A673 (cell line): ENCODE results near the gene TM4SF1. TPM values are rescaled to one million over a fixed set of nuclear protein-coding genes. Genes with fewer than 3 reads are reported as not detected.
"Not testable (repeated sequence)": the region's sequence is repeated elsewhere in the genome, so short reads cannot be mapped to it uniquely, and the experiment has no call there.

ENCODE experiments used
- BruUV-seq: library from RNA; stranded (reverse); fragments of 400-500 nt; replicated peaks from 2 replicates; lab custom pipeline; 2021; lab: Mats Ljungman, UMichigan
- CTCF ChIA-PET: fragments of 300-600 bp; sonication (Branson Sonifier 250); formaldehyde crosslinking; loops from one replicate; lab custom pipeline; 2022; ENCODE audit warnings: antibody characterized with exemption; lab: Charles Lee
- POLR2A ChIA-PET: fragments of 300-600 bp; sonication (Branson Sonifier 250); formaldehyde crosslinking; loops from one replicate; lab custom pipeline; 2022; ENCODE audit warnings: antibody characterized with exemption; ENCODE audit not compliant: low non-redundant PET; lab: Charles Lee
- DNase-seq: peaks from one replicate; pipeline ENCODE4 v3.0.0-alpha.2; 2015; ENCODE audit warnings: low spot score
- H3K27ac ChIP-seq: fragments of 200-600 bp; sonication (generic); 2 replicates; pipeline ENCODE4 v1.5.1; 2016; ENCODE audit warnings: mixed run types, low read depth, mild to moderate bottlenecking, mixed read lengths, antibody characterized with exemption, low read length; ENCODE audit not compliant: poor library complexity, severe bottlenecking
- H3K27me3 ChIP-seq: fragments of 200-600 bp; sonication (generic); replicated peaks from 2 replicates; pipeline ENCODE4 v1.6.1; 2017; ENCODE audit warnings: mixed run types, low read depth, mild to moderate bottlenecking, mixed read lengths, antibody characterized with exemption, low read length; ENCODE audit not compliant: insufficient read depth, poor library complexity
- H3K36me3 ChIP-seq: fragments of 200-600 bp; sonication (generic); 2 replicates; pipeline ENCODE4 v1.6.1; 2016; ENCODE audit warnings: mixed run types, mild to moderate bottlenecking, mixed read lengths, antibody characterized with exemption, low read length; ENCODE audit not compliant: insufficient read depth, poor library complexity, severe bottlenecking
- H3K4me1 ChIP-seq: fragments of 200-600 bp; sonication (generic); 2 replicates; pipeline ENCODE4 v1.6.1; 2017; ENCODE audit warnings: mixed run types, mild to moderate bottlenecking, mixed read lengths, antibody characterized with exemption, low read length; ENCODE audit not compliant: insufficient read depth, poor library complexity, severe bottlenecking
- H3K4me3 ChIP-seq: fragments of 200-600 bp; sonication (generic); 2 replicates; pipeline ENCODE4 v1.5.1; 2016; ENCODE audit warnings: low read depth, mixed run types, mild to moderate bottlenecking, mixed read lengths, low read length; ENCODE audit not compliant: poor library complexity, severe bottlenecking
- H3K9me3 ChIP-seq: fragments of 200-600 bp; sonication (generic); 2 replicates; pipeline ENCODE4 v1.6.1; 2016; ENCODE audit warnings: mixed run types, low read depth, mild to moderate bottlenecking, mixed read lengths, antibody characterized with exemption, low read length; ENCODE audit not compliant: poor library complexity, severe bottlenecking
- EZH2 ChIP-seq: fragments of 200-600 bp; sonication (generic); IDR thresholded peaks from 2 replicates; pipeline ENCODE4 v1.6.1; 2017; ENCODE audit warnings: borderline replicate concordance, low read depth, mild to moderate bottlenecking, mixed read lengths, antibody characterized with exemption, low read length; ENCODE audit not compliant: poor library complexity, severe bottlenecking
- intact Hi-C: fragments of 100-400 bp; cut with micrococcal nuclease; formaldehyde crosslinking; loops from one replicate; pipeline ENCODE4 v1.10.0; 2022; ENCODE audit not compliant: unreplicated experiment
- total RNA-seq: library from RNA; stranded (reverse); gene quantifications from 2 replicates; pipeline ENCODE4 v1.2.3, GENCODE V29; 2021
- TF ChIP-seq, protein P1 (sequence below): fragments of 300-800, 200-600 bp; sonication (generic); conservative IDR thresholded peaks from 2 replicates; pipeline ENCODE4 v1.5.1; 2017; ENCODE audit warnings: low read depth, mild to moderate bottlenecking, antibody characterized with exemption, low read length, moderate library complexity, mixed read lengths

TM4SF1 gene
- total RNA-seq, 1 experiment from 2014 or later, result 0.28 TPM

DNA sequence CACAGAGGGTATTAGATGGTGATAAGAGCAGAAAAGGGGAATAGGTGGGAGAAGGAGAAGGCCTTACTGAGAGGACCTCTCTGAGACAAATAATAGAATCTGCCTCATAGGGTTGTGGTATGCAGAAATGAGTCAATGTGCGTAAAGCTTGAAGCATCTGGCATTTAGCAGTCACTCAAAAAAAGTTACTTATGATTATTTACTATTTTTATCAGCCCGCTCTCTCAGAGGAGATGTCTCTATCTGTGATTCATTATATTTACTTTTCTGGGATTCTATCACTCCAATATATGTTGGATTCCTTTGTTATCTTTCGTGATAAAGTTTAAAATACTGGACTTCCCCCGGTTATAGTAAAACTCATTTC is 4.6 kb upstream of the TM4SF1 start:
- BruUV-seq, result no TSS peak
- H3K4me1 ChIP-seq, result no peaks in the 10 kb centered on the region
- H3K27me3 ChIP-seq, result no peaks in the 10 kb centered on the region
- no peak overlapping the region for H3K4me3 ChIP-seq
- ChIA-PET POLR2A (no interaction called here), CTCF (no interaction called here)
- H3K27ac ChIP-seq, result no peak overlapping the region
- no peak for TF ChIP-seq EZH2
- TF ChIP-seq, protein P1, sequence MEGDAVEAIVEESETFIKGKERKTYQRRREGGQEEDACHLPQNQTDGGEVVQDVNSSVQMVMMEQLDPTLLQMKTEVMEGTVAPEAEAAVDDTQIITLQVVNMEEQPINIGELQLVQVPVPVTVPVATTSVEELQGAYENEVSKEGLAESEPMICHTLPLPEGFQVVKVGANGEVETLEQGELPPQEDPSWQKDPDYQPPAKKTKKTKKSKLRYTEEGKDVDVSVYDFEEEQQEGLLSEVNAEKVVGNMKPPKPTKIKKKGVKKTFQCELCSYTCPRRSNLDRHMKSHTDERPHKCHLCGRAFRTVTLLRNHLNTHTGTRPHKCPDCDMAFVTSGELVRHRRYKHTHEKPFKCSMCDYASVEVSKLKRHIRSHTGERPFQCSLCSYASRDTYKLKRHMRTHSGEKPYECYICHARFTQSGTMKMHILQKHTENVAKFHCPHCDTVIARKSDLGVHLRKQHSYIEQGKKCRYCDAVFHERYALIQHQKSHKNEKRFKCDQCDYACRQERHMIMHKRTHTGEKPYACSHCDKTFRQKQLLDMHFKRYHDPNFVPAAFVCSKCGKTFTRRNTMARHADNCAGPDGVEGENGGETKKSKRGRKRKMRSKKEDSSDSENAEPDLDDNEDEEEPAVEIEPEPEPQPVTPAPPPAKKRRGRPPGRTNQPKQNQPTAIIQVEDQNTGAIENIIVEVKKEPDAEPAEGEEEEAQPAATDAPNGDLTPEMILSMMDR, result no peak
- H3K9me3 ChIP-seq, result no peaks in the 10 kb centered on the region
- H3K36me3 ChIP-seq, result no peaks in the 10 kb centered on the region
- DNase-seq, result no peak
- intact Hi-C loops, result no loop called here

DNA sequence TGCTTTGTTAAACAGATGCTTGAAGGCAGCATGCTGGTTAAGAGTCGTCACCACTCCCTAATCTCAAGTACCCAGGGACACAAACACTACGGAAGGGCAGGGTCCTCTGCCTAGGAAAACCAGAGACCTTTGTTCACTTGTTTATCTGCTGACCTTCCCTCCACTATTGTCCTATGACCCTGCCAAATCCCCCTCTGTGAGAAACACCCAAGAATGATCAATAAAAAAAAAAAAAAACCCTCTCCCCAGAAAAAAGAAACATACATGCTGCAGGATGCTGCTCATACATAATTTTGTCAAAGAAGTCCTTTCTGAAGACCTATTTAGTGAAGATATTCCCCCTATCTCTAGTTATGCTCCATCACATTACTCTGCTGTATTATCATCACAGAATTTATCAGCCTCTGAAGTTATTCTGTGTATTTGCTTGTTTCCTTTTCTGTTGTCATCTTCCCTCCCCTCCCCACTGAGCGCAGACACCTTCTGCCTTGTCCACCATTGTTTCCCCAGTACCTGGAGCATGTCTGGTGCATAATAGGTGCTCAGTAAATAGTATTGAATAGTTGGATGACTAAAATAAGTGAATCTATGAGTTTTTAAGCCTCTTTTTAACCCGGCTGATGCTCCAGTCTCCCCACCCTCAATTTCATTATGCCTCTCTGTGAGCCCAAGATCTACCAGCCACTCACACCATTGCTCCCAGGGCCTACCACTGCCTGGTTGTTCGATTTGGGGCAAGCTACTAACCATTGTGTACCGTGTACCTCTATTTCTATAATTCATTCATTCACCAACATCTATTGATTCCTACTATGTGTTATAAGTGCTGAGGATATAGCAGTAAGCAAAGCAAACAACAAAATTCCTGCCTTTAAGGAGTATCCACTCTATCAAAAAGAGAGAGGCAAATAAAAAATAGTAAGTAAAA is 4.0 kb upstream of the TM4SF1 start:
- intact Hi-C loops, result no loop called here
- TF ChIP-seq, protein P1, result no peak
- ChIA-PET CTCF (no interaction called here), POLR2A (no interaction called here)
- H3K4me1 ChIP-seq, result no peaks in the 10 kb centered on the region
- H3K27me3 ChIP-seq, result no peaks in the 10 kb centered on the region
- no TSS peak for BruUV-seq
- H3K4me3 ChIP-seq, result no peak overlapping the region
- no peaks in the 10 kb centered on the region for H3K36me3 ChIP-seq
- no peak for DNase-seq
- no peak overlapping the region for H3K27ac ChIP-seq
- no peaks in the 10 kb centered on the region for H3K9me3 ChIP-seq

DNA sequence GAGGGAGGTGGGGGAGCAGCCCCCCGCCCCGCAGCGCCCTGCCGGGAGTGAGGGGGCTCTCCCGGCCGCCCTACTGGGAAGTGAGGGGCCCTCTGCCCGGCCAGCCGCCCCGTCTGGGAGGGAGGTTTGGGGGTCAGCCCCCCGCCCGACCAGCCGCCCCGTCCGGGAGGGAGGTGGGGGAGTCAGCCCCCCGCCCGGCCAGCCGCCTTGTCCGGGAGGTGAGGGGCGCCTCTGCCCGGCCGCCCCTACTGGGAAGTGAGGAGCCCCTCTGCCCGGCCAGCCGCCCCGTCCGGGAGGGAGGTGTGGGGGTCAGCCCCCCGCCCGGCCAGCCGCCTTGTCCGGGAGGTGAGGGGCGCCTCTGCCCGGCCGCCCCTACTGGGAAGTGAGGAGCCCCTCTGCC is 2.8 kb upstream of the TM4SF1 start:
- H3K36me3 ChIP-seq, BruUV-seq, intact Hi-C loops, H3K4me3 ChIP-seq, H3K4me1 ChIP-seq, H3K27me3 ChIP-seq, H3K9me3 ChIP-seq, H3K27ac ChIP-seq, POLR2A ChIA-PET, CTCF ChIA-PET, DNase-seq: not testable (repeated sequence)
